D341Med (cell line): ENCODE results near the gene ZNF77.
A peak's percentile ranks its signal among the peaks of the same experiment; 100 is the strongest.
"Not testable (repeated sequence)": the region's sequence is repeated elsewhere in the genome, so short reads cannot be mapped to it uniquely, and the experiment has no call there.

Experiments used
- DNase-seq: peaks from one replicate; pipeline ENCODE4 v3.0.0; 2012; ENCODE audit warnings: low spot score

ZNF77 gene

DNA sequence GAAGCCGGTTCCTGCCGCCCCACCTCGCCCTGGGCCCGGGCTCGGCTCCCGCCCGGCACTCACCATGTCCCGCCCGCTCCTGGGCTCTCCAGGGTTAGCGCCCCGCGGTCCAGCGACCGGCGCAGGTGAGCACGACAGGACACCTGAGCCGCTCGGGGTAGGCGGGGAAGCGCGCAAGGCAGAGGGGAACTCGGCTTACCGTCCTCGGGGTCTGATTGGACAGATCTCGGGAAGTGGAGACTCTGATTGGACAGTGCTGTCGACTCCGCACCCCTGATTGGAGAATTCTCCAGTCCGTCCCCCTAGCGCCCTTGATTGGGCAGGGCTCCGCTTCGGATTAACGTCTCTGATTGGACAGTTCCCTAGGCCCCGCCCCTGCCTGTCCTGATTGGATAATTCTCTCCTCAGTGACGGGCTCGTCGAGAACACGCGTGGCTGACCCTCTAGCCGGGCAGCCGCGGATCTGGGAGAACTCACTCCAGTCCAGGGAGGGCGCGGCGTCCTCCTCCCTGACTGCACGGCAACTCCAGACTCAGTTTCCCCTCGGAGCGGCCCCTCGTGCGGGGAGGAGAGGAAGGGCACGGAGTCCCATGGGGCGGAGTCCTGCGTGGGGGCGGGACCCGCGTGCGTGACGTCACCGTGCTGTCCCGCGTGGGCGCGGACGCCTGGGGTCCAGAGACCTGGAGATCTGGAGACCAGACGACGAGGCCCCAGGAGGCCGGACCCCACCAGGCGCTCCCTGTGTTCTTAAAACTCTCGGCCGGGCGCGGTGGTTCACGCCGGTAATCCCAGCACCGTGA lies at the start of gene ZNF77:
Gene ZNF77, minus strand, starts transcription at position 197 of the 800 bp plus-strand sequence. Its CDS starts 131 bp downstream, at position 66.
- peak; percentile 99 for DNase-seq

DNA sequence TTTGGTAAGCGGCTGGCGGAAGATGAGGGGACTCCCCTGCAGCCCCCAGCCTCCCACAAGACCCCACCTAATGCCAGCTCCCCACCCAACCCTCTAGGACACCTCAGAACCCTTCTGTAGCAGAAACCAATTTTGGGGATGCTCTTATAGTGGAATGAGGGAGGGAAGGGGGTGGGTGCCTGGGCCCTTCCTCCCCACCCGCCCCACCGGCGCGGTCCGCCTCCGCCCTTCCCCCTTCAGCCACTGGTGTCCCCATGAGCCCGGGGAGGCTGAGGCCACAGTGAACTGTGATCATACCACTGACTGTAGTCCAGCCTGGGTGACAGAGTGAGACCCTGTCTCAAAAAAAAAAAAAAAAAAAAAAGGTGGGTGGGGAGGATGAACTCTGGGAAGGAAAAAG lies 48.8 kb upstream of the ZNF77 start:
- no peak for DNase-seq

DNA sequence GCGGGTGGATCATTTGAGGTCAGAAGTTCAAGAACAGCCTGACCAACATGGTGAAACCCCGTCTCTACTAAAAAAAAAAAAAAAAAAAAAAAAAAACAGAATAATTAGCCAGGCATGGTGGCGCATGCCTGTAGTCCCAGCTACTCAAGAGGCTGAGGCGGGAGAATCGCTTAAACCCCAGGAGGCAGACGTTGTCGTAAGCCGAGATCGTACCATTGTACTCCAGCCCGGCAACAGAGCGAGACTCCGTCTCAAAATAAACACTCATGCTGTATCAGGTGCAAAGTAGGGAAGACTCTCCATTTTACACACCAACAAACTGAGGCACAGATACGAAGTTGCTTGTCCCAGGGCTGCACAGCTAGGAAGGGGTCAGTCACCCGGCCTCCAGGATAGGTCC lies 48.2 kb upstream of the ZNF77 start:
- no peak for DNase-seq

DNA sequence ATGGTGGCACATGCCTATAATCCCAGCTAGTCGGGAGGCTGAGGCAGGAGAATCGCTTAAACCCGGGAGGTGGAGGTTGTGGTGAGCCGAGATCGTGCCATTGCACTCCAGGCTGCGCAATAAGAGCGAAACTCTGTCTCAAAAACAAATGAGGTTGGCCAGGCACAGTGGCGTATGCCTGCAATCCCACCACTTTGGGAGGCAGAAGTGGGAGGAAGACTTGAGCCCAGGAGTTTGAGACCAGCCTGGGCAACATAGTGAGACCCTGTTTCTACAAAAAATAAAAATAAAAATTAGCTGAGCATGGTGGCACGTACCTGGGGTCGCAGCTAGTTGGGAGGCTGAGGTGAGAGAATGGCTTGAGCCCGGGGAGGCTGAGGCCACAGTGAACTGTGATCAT lies 47.6 kb upstream of the ZNF77 start:
- DNase-seq = not testable (repeated sequence)

DNA sequence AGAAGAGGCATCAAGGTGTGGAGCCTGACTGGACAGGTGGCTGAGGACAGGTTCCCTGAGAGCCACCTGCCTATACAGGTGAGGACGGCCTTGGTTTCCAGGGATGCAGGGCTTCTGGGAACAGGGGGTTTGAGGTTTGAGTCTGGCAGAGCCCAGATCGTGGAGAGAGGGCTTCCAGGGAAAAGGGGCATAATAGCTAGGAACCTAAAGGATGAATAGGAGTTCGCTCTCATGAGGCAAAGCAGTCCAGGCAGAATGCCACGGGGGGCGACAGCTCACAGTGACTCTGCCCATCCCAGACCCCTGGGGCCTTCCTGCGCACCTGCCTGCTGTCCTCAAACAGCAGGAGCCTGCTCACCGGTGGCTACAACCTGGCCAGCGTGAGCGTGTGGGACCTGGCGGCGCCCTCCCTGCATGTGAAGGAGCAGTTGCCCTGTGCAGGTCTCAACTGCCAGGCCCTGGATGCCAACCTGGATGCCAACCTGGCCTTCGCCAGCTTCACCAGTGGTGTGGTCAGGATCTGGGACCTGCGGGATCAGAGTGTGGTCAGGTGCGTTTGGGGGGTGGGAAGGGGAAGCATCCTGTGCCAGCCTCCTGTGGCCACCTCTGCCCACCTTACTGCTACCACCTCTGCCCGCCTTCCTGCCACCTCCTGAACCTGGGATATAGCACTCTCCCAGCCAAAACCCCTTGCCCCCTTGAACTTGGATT lies 44.6 kb upstream of the ZNF77 start:
- peak; percentile 22 for DNase-seq

DNA sequence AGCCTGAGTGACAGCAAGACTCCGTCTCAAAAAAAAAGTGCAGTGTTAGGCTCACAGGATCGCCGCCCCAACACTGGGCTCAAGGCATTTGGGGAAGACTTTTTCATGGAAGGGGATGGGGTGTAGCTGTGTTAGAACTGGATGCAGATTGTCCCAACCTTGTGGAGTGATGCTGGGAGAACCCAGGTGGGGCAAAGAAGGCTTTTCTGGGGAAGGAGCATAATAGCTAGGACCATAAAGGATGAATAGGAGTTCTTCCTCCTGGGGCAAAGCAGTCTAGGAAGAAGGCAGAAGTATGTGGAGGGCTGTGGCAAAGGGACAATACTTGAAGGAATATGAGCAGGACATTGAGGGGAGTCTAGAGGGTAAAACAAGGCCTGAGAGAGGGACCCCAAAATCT lies 43.8 kb upstream of the ZNF77 start:
- no peak for DNase-seq

DNA sequence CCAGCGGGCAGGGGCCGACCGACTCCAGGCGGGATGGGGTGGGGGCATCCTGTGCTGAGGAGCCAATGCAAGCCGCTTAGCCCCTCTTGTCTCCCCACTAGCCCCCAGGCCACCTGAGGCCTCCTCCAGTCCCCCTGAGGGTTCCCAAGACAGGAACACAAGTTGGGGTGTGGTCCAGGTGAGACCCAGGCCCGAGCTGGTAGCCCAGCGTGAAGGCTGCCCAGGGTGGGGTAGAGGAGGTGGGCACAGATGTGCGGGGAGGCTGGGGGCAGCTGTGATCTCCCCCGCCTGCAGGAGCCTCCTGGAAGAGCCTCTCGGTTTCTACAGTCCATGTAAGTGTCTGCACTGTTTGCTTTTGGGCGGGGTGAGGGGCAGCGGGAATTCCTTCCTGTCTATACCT lies 43.0 kb upstream of the ZNF77 start:
- peak; percentile 20 for DNase-seq

DNA sequence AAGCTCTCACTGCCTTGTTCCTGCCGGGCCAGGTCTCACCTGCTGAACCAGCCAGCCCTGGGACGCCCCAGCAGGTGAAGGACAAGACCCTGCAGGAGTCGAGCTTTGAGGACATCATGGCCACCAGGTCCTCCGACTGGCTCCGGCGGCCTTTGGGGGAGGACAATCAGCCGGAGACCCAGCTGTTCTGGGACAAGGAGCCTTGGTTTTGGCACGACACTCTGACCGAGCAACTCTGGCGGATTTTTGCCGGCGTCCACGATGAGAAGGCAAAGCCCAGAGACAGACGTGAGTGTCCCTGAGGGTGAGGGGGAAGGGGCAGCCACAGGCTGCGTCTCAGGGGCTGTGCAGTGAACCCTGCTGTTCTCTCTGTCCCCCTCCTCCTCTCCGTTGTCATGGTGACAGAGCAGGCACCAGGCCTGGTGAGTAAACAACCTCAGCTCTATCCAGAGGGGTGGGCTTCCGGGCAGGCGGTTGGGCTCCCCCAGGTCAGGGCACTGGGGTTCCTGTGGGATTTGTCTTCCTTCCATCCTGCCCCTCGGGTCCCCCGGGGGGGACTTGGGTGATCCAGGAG lies 42.3 kb upstream of the ZNF77 start:
- peak; percentile 31 for DNase-seq

DNA sequence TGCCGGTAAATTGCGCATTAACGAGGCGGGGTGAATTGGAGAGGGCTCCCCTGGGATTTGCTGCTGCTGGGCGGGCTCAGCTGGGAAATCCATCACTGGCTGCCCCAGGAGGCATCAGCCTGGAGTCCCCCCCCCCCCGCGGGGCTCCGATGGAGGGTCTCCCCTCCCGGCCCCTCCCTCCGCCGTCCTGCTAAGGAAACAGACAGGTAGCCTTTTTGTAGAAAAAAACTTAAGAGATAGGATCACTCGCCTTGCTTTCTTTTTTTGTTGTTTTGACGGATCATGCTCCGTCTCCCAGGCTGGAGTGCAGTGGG lies 39.4 kb upstream of the ZNF77 start:
- DNase-seq = no peak

DNA sequence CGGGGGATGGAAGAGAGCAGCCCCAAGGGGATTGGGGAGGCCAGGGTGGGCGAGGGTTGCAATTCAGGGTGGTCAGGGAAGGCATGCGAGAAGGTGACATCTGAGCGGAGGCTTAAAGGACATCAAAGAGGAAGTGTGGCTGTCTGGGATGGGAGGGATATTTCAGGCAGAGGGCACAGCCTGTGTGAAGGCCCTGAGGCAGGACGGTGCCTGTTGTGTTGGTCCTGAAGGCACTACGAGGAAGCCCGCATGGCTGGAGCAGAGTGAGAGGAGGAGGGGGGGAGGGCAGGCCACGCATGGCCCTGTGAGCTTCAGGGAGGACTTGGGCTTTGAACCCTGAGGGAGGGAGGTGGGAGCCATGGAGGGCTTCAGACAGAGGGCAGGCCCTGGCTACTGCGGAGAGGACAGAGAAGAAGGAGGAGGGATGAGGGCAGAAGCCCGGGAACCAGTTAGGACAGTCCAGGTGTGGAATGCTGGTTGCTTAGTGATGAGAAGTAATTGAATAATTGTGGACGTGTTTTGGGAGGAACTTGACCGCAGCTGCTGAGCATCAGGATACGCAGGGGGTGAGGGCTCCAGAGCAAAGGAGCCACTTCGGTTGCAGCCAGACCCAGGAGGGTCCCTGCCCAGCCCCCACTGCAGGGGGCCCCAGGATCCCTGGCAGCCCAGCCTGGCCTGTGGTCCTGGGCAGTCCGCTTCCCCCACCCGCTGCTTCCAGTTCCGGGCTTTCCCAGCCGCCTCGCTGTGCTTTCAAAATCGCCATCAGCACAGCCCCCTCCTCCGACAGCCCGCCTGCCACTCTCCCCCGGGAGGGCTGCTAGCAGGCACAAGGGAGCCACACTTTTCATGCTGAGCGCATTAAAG lies 38.8 kb upstream of the ZNF77 start:
- DNase-seq = peak; percentile 94

DNA sequence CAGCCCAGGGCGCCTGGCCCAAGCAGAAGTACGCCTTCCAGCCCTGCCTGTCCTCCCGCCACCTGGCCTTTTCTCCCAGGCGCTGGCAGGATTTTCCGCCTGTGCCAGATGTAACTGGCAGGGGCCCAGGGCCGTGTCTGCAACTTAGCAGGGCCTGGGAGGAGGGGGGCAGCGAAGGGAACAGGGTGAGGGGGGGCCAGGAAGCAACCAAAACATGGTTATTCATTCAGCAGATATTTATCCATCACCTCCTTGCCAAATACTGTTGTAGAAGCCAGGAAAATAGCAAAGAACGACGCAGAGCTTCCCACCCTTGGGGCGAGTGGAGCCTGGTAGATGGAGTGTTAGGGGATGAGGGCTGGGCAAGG lies 38.2 kb upstream of the ZNF77 start:
- peak; percentile 89 for DNase-seq

DNA sequence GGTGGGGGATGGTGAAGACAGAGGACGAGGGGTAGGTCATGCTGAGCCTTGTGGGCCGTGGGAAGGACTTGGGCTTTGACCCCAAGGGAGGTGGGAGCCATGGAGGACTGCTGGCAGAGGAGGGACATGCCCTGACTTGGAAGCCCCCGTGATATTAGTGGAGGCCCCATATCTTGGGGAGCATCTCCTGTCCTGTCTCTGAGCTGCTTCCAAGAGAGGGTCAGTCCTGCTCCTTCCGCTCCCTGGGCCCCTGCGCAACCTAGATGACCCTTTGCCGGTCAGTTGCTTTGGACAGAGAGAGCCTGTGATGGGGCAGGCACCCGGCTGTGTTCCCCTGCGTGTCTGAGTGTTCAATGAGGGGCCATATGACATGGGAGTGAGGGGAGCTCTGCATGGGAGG lies 37.8 kb upstream of the ZNF77 start:
- DNase-seq = no peak

DNA sequence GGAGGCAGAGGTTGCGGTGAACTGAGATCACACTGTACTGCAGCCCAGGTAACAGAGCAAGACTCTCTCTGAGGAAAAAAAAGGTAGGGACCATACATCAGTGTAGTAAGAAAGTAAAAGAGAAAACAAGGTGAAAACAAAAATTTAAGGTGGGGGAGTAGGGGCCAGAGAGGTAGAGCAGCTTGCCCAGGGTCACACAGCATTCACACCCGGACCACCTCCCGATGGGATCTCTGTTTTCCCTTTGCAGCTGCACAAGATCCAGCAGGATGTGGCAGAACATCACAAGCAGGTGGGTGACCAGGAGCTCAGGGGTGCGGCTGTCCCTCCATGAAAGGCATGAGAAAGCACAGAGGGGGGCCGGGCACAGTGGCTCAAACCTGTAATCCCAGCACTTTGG lies 37.1 kb upstream of the ZNF77 start:
- no peak for DNase-seq

DNA sequence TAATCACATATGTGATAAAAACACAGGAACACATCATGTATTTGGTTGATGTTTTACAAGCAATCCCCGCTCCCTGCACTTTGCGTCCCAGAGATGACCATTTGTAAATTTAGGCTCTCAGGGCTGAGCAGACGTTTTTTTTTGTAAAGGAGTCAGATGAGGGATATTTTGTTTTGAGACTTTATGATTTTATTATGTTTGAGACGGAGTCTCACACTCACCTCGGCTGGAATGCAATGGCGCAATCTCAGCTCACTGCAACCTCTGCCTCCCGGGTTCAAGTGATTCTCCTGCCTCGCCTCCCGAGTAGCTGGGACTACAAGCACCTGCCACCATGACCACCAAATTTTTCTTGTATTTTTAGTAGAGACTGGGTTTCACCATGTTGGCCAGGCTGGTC lies 34.0 kb upstream of the ZNF77 start:
- DNase-seq = no peak

DNA sequence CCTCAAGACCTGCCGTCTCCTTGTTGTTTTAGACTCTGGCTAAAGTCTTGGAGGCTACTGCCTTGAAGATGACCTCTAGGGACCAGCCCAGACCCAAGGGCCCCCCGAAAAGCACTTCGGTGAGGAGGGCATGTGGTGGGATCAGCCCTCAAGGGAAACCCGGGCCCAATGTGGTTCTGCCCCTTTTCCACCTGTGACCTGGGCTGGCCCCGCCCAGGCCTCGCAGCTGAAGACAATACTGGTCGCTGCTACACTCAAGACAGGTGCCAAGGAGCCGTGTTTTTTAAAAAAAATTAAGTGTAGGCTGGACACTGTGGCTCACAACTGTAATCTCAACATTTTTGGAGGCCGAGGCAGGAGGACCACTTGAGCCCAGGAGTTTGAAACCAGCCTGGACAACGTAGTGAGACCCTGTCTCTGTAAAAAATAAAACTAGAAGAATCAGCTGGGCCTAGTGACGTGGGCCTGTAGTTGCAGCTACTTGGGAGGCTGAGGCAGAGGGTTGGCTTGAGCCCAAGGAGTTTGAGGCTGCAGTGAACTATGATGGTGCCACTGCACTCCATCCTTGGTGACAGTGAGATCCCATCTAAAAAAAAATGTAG lies 33.5 kb upstream of the ZNF77 start:
- DNase-seq = no peak

DNA sequence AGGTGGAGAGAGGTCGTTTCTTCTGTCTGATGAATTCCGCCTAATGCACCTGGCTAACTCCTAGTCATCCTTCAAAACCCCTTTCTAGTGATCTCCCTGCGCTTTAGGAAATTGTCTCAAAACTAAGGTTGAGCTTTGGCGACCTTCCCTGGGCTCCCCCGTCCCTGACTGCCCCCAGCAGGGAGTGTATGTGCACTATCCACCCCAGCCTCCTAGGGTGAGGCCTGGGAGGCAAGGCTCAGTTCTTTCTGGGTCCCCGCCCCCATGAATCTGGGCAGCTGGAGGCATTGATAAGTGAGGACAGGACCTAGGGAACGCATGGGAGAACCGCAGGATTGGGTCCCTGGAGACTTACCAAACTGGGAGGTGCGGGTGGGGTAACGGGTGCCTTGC lies 33.0 kb upstream of the ZNF77 start:
- DNase-seq = no peak

DNA sequence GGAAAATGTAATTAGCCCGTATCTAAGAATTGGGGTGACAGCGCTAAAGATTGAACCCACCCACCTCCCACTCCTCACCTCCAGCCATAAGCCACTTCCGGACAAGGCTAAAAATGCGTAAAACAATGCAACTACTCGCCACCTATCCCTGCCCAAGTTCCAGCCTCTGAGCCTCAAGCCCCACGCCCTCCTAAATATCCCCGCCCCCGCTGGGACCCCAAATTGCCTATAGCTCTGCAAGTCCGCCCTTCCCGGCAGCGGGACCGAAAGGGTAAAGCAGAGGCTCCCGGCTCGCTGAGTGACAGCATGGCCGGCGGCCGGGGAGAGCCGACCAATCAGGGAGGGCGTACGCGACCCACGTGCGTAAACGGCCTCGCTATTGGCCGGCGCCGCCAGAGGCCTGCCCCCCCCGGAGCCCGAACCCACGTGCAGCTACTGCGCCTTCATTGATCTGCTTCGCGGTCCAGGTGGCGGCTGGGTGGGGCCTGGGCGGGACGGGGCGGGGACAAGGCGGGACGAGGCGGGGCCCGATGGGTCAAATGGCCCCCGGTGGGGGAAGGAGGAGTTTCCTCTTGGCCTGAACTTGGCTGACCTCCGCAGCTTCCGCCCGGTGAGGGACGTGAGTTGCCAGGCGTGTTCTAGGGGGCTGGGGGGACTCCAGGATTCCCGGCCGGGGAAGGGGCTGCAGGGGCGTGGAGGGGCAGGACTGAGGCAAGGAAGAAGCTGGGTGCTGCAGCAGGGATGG lies 32.4 kb upstream of the ZNF77 start, which contains the start of gene TLE6:
Gene TLE6, plus strand, starts transcription at position 564 of the 745 bp plus-strand sequence. CDS start 670 bp downstream, outside the sequence.
- peak; percentile 99 for DNase-seq

DNA sequence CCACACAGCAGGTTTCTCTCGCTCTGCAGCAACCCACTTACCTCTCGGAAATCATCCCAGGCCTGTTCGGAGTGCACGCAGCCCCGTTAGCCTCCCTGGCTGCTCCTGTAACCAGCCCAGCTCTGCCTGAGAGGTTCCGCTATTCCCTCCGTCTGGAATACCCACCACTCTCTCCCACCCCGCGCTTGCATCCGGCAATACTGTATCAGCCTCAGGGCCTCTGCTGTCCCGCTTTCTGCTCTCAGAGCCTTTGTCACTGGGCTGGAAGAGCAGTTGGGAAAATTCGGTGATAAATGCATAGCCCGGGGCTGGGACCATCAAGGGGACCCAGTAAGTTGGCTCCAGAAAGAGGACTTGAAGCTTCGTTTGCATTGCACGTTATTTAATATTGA lies 31.8 kb upstream of the ZNF77 start:
- no peak for DNase-seq

DNA sequence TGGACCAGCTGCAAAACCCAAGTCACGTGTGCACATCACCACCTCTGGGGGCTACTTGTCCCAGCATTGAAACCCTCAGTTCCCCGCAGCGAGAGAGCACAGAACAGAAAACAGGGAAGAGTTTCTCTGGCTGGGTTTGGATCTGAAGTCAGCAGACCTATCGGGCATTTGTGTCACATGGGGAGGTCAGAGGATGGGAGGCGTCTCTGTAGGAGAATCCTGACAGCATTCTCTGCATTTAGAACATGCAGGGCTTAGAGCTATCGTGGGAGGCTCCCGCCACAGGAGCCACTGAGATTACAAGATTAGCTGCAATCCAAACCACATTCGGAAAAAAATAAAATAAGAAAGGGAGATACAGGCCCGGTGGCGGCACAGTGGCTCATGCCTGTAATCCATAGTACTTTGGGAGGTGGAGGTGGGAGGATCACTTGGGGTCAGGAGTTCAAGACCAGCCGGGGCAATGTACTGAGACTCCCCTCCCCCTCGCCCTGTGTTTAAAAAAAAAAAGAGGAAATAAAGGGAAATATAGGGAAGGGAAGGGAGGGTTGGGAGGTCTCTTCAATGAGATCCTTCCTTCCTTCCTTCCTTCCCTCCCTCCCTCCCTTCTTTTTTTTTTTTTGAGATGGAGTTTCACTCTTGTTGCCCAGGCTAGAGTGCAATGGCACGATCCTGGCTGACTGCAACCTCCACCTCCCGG lies 29.7 kb upstream of the ZNF77 start:
- no peak for DNase-seq

DNA sequence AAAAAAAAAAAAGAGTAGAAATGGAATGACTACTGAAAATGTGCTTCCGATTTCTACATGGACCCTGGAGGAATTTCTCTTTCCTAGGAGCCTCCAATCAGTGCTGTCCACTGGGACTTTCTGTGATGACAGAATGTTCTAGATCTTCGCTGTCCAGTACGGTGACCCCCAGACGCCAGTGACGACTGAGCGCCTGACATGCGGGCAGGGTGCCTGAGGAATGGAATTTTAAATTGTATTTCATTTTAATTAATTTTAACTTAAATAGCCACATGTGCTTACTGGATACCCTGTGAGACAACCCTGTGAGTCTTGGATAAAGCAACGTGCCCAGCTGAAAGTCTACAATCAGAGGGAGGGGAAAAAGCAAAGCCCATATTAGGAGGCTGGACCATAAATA lies 28.5 kb upstream of the ZNF77 start:
- DNase-seq = no peak
